H1 (cell line): ENCODE measurements around the gene SLC66A2. TPM values are rescaled to one million over a fixed set of nuclear protein-coding genes. Genes with fewer than 3 reads are reported as not detected.

Experiments used
- CTCF ChIA-PET: fragments of 300-600 bp; sonication (Branson Sonifier 250); formaldehyde crosslinking; loops from one replicate; lab custom pipeline; 2021; ENCODE audit not compliant: partially characterized antibody; lab: Charles Lee
- POLR2A ChIA-PET: fragments of 300-600 bp; sonication (Branson Sonifier 250); formaldehyde crosslinking; loops from one replicate; lab custom pipeline; 2021; ENCODE audit warnings: inconsistent platforms; ENCODE audit not compliant: partially characterized antibody; lab: Charles Lee
- DNase-seq, 2 experiments: peaks; one replicate each; pipeline versions ENCODE4 v3.0.0 to v3.0.0-alpha.2; 2010 to 2022; ENCODE audit warnings: low spot score in 2 of 2, low read depth in 1 of 2, mixed read lengths in 1 of 2
- FAIRE-seq: peaks from 2 replicates; lab custom pipeline; 2011; peaks lifted over from hg19 to GRCh38; lab: Jason Lieb, UNC
- H2AFZ ChIP-seq: 2 replicates; pipeline ENCODE4 v1.8.1; 2012; ENCODE audit warnings: low read length, inconsistent platforms
- H2AK5ac ChIP-seq: 2 replicates; pipeline ENCODE4 v1.6.1; 2013; ENCODE audit warnings: low read depth, low read length
- H2BK120ac ChIP-seq: replicated peaks from 2 replicates; pipeline ENCODE3; 2013; ENCODE audit warnings: low read depth, low read length, inconsistent platforms
- H2BK12ac ChIP-seq: 2 replicates; pipeline ENCODE4 v1.6.1; 2013; ENCODE audit warnings: low read depth, low read length
- H2BK15ac ChIP-seq: 2 replicates; pipeline ENCODE4 v1.6.1; 2013; ENCODE audit warnings: low read length
- H2BK20ac ChIP-seq: 2 replicates; pipeline ENCODE4 v1.6.1; 2013; ENCODE audit warnings: low read length
- H2BK5ac ChIP-seq: 2 replicates; pipeline ENCODE4 v1.6.1; 2013; ENCODE audit warnings: low read depth, low read length
- H3K14ac ChIP-seq: 2 replicates; pipeline ENCODE4 v1.6.1; 2013; ENCODE audit warnings: inconsistent platforms; ENCODE audit not compliant: insufficient read length
- H3K18ac ChIP-seq: 2 replicates; pipeline ENCODE4 v1.6.1; 2013; ENCODE audit warnings: low read length; ENCODE audit errors: extremely low read depth
- H3K23ac ChIP-seq: 2 replicates; pipeline ENCODE4 v1.6.1; 2013; ENCODE audit warnings: inconsistent platforms; ENCODE audit not compliant: insufficient read length
- H3K23me2 ChIP-seq: 2 replicates; pipeline ENCODE4 v1.6.1; 2013; ENCODE audit warnings: low read depth, low read length
- H3K27ac ChIP-seq: 2 replicates; pipeline ENCODE4 v1.6.1; 2011; ENCODE audit warnings: low read depth, low read length, inconsistent platforms
- H3K27me3 ChIP-seq, 4 experiments: replicated peaks in 1 of 4; 1 replicate in 1 of 4; 2 replicates in 3 of 4; pipeline versions ENCODE4 v1.6.1 to v1.8.1; 2011 to 2013; ENCODE audit warnings: low read length in 3 of 4, mild to moderate bottlenecking in 3 of 4, inconsistent platforms in 2 of 4, mixed read lengths in 2 of 4, moderate library complexity in 1 of 4; ENCODE audit not compliant: control insufficient read depth in 3 of 4, insufficient read depth in 3 of 4; ENCODE audit errors: extremely low read depth in 1 of 4
- H3K36me3 ChIP-seq, 4 experiments: 2 replicates each; pipeline versions ENCODE4 v1.6.1 to v1.8.1; 2011 to 2013; ENCODE audit warnings: mild to moderate bottlenecking in 4 of 4, low read length in 3 of 4, moderate library complexity in 2 of 4, control low read depth in 1 of 4, inconsistent platforms in 1 of 4; ENCODE audit not compliant: insufficient read depth in 4 of 4, control insufficient read depth in 2 of 4
- H3K4ac ChIP-seq: replicated peaks from 2 replicates; pipeline ENCODE3; 2013; ENCODE audit warnings: low read length, low read depth, mixed read lengths, inconsistent platforms; ENCODE audit not compliant: insufficient read length
- H3K4me1 ChIP-seq, 4 experiments: replicated peaks in 1 of 4; 1 replicate in 1 of 4; 2 replicates in 3 of 4; pipeline versions ENCODE4 v1.6.1 to v1.8.1; 2011 to 2013; ENCODE audit warnings: low read length in 3 of 4, inconsistent platforms in 2 of 4, mixed read lengths in 1 of 4; ENCODE audit not compliant: insufficient read depth in 4 of 4, control insufficient read depth in 3 of 4
- H3K4me2 ChIP-seq, 2 experiments: 2 replicates each; pipeline versions ENCODE4 v1.6.1 to v1.8.1; 2011 to 2013; ENCODE audit warnings: low read depth in 2 of 2, low read length in 2 of 2, control low read depth in 1 of 2, inconsistent platforms in 1 of 2, mild to moderate bottlenecking in 1 of 2; ENCODE audit not compliant: insufficient read depth in 1 of 2
- H3K4me3 ChIP-seq, 4 experiments: fragments of 200-600, 300-600 bp in 1 of 4; sonication (generic), shearing (Covaris generic), sonication (Bioruptor Twin) in 1 of 4; 2 replicates each; pipeline versions ENCODE4 v1.5.1 to v1.8.1; 2011 to 2016; ENCODE audit warnings: low read length in 4 of 4, low read depth in 3 of 4, control low read depth in 2 of 4, inconsistent platforms in 2 of 4, mild to moderate bottlenecking in 2 of 4, mixed read lengths in 1 of 4, moderate library complexity in 1 of 4; ENCODE audit not compliant: insufficient read depth in 2 of 4; ENCODE audit errors: extremely low read depth in 1 of 4
- H3K56ac ChIP-seq: replicated peaks from 2 replicates; pipeline ENCODE3; 2013; ENCODE audit warnings: low read depth, mild to moderate bottlenecking, mixed read lengths, low read length, inconsistent platforms; ENCODE audit not compliant: insufficient read length
- H3K79me1 ChIP-seq: 2 replicates; pipeline ENCODE4 v1.6.1; 2013; ENCODE audit warnings: low read depth, low read length, control low read depth
- H3K79me2 ChIP-seq, 2 experiments: 2 replicates each; pipeline versions ENCODE4 v1.6.1 to v1.8.1; 2012 to 2013; ENCODE audit warnings: low read length in 2 of 2, mild to moderate bottlenecking in 2 of 2, inconsistent platforms in 1 of 2; ENCODE audit not compliant: insufficient read depth in 2 of 2, control insufficient read depth in 1 of 2
- H3K9ac ChIP-seq, 4 experiments: replicated peaks in 1 of 4; 1 replicate in 1 of 4; 2 replicates in 3 of 4; pipeline versions ENCODE4 v1.6.1 to v1.8.1; 2011 to 2013; ENCODE audit warnings: low read depth in 3 of 4, low read length in 3 of 4, control low read depth in 2 of 4, mild to moderate bottlenecking in 2 of 4, moderate library complexity in 2 of 4, inconsistent platforms in 1 of 4; ENCODE audit errors: extremely low read depth in 1 of 4
- H3K9me3 ChIP-seq, 2 experiments: 2 replicates each; pipeline versions ENCODE4 v1.6.1 to v1.8.1; 2012 to 2013; ENCODE audit warnings: mild to moderate bottlenecking in 2 of 2, moderate library complexity in 2 of 2, control low read depth in 1 of 2, inconsistent platforms in 1 of 2, low read depth in 1 of 2, low read length in 1 of 2, mixed read lengths in 1 of 2; ENCODE audit not compliant: insufficient read depth in 2 of 2
- H4K20me1 ChIP-seq, 2 experiments: replicated peaks in 1 of 2; 2 replicates each; pipeline versions ENCODE3 to v1.8.1; 2011 to 2013; ENCODE audit warnings: inconsistent platforms in 2 of 2, low read length in 2 of 2, mild to moderate bottlenecking in 1 of 2; ENCODE audit not compliant: insufficient read depth in 2 of 2, control insufficient read depth in 1 of 2
- H4K5ac ChIP-seq: 2 replicates; pipeline ENCODE4 v1.6.1; 2013; ENCODE audit warnings: low read length, low read depth, mixed read lengths, inconsistent platforms; ENCODE audit not compliant: insufficient read length
- H4K8ac ChIP-seq: 2 replicates; pipeline ENCODE4 v1.8.0; 2013; ENCODE audit warnings: mild to moderate bottlenecking, moderate library complexity, low read length, inconsistent platforms; ENCODE audit not compliant: insufficient read depth; ENCODE audit errors: extremely low read depth
- H4K91ac ChIP-seq: replicated peaks from 2 replicates; pipeline ENCODE3; 2013; ENCODE audit warnings: low read length, mixed read lengths, inconsistent platforms; ENCODE audit not compliant: insufficient read length
- KDM4A ChIP-seq: IDR thresholded peaks from one replicate; pipeline ENCODE4 v1.7.1; 2012; ENCODE audit warnings: low read depth, mild to moderate bottlenecking, moderate library complexity, low read length, inconsistent platforms; ENCODE audit not compliant: severe bottlenecking
- POLR2A ChIP-seq, 2 experiments: IDR thresholded peaks; 1 replicate in 1 of 2; 2 replicates in 1 of 2; pipeline ENCODE4 v1.6.1; 2011; ENCODE audit warnings: low read depth in 2 of 2, low read length in 2 of 2, mild to moderate bottlenecking in 2 of 2; ENCODE audit errors: control extremely low read depth in 1 of 2
- POLR2AphosphoS5 ChIP-seq: IDR thresholded peaks from 2 replicates; pipeline ENCODE4 v1.6.1; 2011; ENCODE audit warnings: low read depth, low read length
- SUZ12 ChIP-seq: fragments of 200-600 bp; sonication (generic); IDR thresholded peaks from 2 replicates; pipeline ENCODE4 v1.6.1; 2012; ENCODE audit warnings: mild to moderate bottlenecking, inconsistent platforms, low read length, moderate library complexity, mixed read lengths
- WGBS, 2 experiments: shearing (Covaris generic) in 1 of 2; methylation state at CpG; one replicate each; pipeline versions ENCODE4 v1.1.6 to v1.1.7; 2013 to 2015; ENCODE audit warnings: low lambda C conversion rate in 2 of 2, mixed read lengths in 2 of 2, inconsistent platforms in 1 of 2, low coverage in 1 of 2, missing lambda C conversion rate in 1 of 2; ENCODE audit not compliant: insufficient replicate concordance in 2 of 2, insufficient coverage in 1 of 2, insufficient read length in 1 of 2; ENCODE audit errors: extremely low coverage in 1 of 2, missing lambda C conversion rate in 1 of 2; 5-methylcytosine and 5-hydroxymethylcytosine counted together
- polyA plus RNA-seq, 7 experiments: library from polyadenylated mRNA; depleted of rRNA in 3 of 7; stranded (reverse) in 5 of 7; unstranded in 2 of 7; fragments of >200 nt in 5 of 7; fragments of 200-250 nt in 2 of 7; gene quantifications; 1 replicate in 5 of 7; 2 replicates in 1 of 7; 4 replicates in 1 of 7; pipeline versions ENCODE4 v1.2.1 to v1.2.3, GENCODE V29; 2011 to 2013; ENCODE audit warnings: missing spikeins in 2 of 7, mixed read lengths in 2 of 7
- total RNA-seq: library from RNA; stranded (reverse); fragmentation: NEBNext Ultra II Directional; extraction: Animal tissue kit (Norgen Biotek cat#: 25700); gene quantifications from 2 replicates; pipeline ENCODE4 v1.2.1, GENCODE V29; 2021

SLC66A2 gene
- total and polyA plus RNA-seq, 2 of the 8 experiments (the other 6 are each of a cell fraction or from before 2014, with no cell fraction given), result 15.0 to 18.9 TPM

- Histone ChIP-seq H3K4ac (no peak overlapping the region), H4K5ac (no peak overlapping the region), H3K4me3 (no peak overlapping the region), H3K18ac (no peak overlapping the region), H4K20me1 (peaks cover 12 to 16% of the 10 kb centered on the region in 2 experiments), H3K23me2 (no peaks in the 10 kb centered on the region), H2BK15ac (no peak overlapping the region), H3K9me3 (no peaks in the 10 kb centered on the region), H3K9ac (no peak overlapping the region), H3K23ac (no peak overlapping the region), H3K4me1 (no peaks in the 10 kb centered on the region), H3K14ac (no peak overlapping the region), H2AFZ (no peak overlapping the region), H2BK120ac (no peak overlapping the region), H2BK5ac (no peak overlapping the region), H2BK20ac (no peak overlapping the region), H2BK12ac (no peak overlapping the region), H3K36me3 (peaks cover 0 to 39% (median 15%) of the 10 kb centered on the region in 4 experiments), H3K79me2 (peaks cover 0 to 52% of the 10 kb centered on the region in 2 experiments; a peak in 2 of 4 replicates), H4K8ac (no peak overlapping the region), H4K91ac (no peak overlapping the region), H3K56ac (no peak overlapping the region), H3K79me1 (peaks cover 7% of the 10 kb centered on the region; the same call in 1 of the 2 replicates), H3K27me3 (no peaks in the 10 kb centered on the region), H2AK5ac (no peak overlapping the region), H3K27ac (no peak overlapping the region), H3K4me2 (no peak overlapping the region)
- FAIRE-seq (no peak), DNase-seq (no peak)
- CTCF ChIA-PET, result interaction anchor here (1.0 to 1.5 kb wide), 2 partner anchors 13 to 33 kb away, joined by 3 to 4 read pairs; no protein-coding TSS in a partner anchor
- POLR2A ChIA-PET, result interaction anchor here (1.1 to 1.4 kb wide), 2 partner anchors 9 to 14 kb away, joined by 6 read pairs; no protein-coding TSS in a partner anchor
- 96% methylated on average over 16 of the region's 16 CpGs; no CpG with 5 or more reads in 1 of the 2 experiments for WGBS, 2 experiments
- TF ChIP-seq POLR2AphosphoS5, result no peak
- no peak for TF ChIP-seq SUZ12
- no peak for TF ChIP-seq POLR2A (IDR thresholded peaks at IDR 0.05; ENCODE audit: control extremely low read depth in 1 of 2, low read depth in 2 of 2, low read length in 2 of 2)
- TF ChIP-seq KDM4A, result no peak
Observed at GRCh38 chr18:79973517-79973916, 22.1 kb upstream of the SLC66A2 start.
